ENCODE results near the gene NDUFV3.
A peak's percentile ranks its signal among the peaks of the same experiment; 100 is the strongest.

GRCh38 chr21:42892931-42893755 is at the start of gene NDUFV3:
- TF ChIP-seq CTCF (IDR thresholded peaks at IDR 0.05 in 8 of 11, conservative IDR thresholded peaks at IDR 0.05 in 3 of 11) (peak in 5 of 11 experiments; percentile 11 to 47 (median 34)), POLR2AphosphoS5 (IDR thresholded peaks at IDR 0.05) (peak; percentile 97 to 99 (median 98)), POLR2A (IDR thresholded peaks at IDR 0.05) (peak in 2 of 3 donors; percentile 54 to 55)

All from spleen (tissue), 7 donors.